GM13977 (cell line): ENCODE measurements around the gene STARD7.

Experiments used
- DNase-seq: peaks from one replicate; pipeline ENCODE4 v3.0.0; 2012; ENCODE audit warnings: low spot score
- in situ Hi-C: fragments of 300-500 bp; cut with MboI; formaldehyde crosslinking; loops from one replicate; pipeline ENCODE4 v1.12.0; 2022; ENCODE audit warnings: low sequenced_read_pairs, low pct_unique_long_range_greater_than_20kb, mixed read lengths, inconsistent platforms; ENCODE audit not compliant: unreplicated experiment
- TF ChIP-seq, protein P1 (sequence below): IDR thresholded peaks from 2 replicates; pipeline ENCODE4 v1.5.1; 2012; ENCODE audit warnings: mild to moderate bottlenecking, control low read depth; ENCODE audit not compliant: insufficient read depth; ENCODE audit errors: extremely low read depth, missing control alignments

STARD7 gene

DNA sequence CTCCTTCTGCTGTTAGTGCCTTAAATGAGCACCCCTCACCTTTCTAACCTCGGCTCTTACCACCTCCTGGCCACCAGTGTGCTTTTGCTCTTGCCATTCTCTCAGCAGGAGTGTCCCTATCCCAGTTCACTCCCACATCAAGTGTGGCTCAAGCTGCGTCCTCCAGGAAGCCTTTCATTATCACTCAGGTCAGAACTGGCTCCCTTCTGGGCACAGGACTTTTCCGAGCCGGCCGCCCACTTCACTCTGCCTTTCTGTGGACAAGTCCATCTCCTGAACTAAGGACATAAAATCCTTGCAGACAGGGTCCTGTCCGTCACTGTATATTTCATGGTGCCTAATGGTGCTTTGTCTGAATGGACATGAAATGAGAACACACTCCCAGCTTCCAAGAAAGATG is 41.6 kb upstream of the STARD7 start:
- DNase-seq, result peak; percentile 4
- in situ Hi-C loops, result no loop called here
- TF ChIP-seq, protein P1, sequence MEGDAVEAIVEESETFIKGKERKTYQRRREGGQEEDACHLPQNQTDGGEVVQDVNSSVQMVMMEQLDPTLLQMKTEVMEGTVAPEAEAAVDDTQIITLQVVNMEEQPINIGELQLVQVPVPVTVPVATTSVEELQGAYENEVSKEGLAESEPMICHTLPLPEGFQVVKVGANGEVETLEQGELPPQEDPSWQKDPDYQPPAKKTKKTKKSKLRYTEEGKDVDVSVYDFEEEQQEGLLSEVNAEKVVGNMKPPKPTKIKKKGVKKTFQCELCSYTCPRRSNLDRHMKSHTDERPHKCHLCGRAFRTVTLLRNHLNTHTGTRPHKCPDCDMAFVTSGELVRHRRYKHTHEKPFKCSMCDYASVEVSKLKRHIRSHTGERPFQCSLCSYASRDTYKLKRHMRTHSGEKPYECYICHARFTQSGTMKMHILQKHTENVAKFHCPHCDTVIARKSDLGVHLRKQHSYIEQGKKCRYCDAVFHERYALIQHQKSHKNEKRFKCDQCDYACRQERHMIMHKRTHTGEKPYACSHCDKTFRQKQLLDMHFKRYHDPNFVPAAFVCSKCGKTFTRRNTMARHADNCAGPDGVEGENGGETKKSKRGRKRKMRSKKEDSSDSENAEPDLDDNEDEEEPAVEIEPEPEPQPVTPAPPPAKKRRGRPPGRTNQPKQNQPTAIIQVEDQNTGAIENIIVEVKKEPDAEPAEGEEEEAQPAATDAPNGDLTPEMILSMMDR, result no peak

DNA sequence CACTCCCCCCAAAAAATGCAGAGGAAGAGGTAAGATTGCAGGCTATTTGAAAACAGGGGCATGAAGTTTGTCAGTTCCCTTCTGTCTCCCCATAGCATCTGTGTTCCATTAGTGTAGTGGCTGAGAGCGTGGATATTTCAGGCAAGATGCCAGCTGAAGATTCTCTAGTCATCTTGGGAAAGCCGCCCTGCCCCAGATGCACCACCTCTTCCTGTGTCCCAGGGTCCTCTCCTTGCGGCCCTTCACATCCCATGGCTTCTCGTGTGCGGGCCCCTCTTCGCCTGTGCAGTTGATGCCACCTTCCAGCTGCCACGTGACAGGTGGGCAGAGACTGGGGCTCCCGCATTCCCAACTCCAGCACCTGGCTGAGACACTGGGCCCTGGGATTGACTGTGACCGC is 41.0 kb upstream of the STARD7 start:
- TF ChIP-seq, protein P1, result no peak
- in situ Hi-C loops, result no loop called here
- peak; percentile 2 for DNase-seq

DNA sequence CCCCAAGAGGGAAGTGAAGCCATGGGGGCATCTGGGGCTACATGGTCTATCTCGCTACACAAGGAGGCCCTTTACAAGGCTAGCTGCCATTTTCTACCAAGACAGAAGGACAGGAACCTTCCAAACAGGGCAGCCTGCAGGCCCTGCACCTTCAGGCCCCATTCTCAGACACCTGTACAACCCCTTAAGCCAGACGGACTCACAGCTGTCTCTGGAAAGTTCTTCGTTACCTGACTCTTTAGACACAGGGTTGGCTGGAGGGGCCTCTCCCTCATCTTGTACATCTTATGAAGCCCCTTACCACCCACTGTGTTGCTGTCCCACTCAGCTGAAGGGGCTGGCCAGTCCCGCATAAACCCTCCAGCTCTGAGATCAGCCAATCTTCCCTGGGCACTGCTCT is 40.0 kb upstream of the STARD7 start:
- DNase-seq, result peak; percentile 4
- TF ChIP-seq, protein P1, result no peak
- in situ Hi-C loops, result no loop called here

DNA sequence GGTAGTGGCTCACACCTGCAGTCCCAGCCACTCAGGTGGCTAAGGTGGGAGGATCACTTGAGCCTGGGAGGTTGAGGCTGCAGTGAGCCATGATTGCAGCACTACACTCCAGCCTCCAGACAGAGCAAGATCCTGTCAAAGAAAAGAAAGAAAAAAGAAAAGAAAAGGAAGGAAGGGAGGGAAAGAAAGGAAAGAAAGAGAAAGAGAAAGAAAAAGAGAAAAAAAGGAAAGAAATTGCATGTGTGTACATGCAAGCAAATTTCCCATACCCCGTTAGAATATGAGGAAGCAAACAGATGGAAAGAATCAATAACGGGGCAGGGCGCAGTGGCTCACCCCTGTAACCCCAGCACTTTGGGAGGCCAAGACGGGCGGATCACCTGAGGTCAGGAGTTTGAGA is 39.3 kb upstream of the STARD7 start:
- no peak for DNase-seq
- TF ChIP-seq, protein P1, result no peak
- in situ Hi-C loops, result no loop called here

DNA sequence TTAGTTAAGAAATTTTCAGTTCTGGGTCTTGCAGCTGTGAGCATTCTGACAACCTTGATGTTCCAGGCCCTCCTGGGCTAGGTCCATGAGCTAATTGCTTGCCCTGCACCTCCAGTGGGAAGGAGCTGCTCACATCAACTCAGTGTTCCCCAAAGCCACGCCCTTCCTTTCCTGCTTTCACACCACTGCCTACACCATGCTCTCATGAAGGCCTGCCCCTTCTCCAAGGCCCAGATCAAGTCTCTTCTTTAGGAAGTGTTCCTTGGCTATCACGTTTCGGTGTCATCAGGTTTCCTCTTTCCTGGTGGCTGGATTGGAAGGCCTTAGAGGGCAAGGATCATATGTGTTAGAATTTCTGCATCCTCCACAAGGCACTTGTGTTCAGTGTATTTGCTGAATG is 38.4 kb upstream of the STARD7 start:
- DNase-seq, result no peak
- TF ChIP-seq, protein P1, result no peak
- in situ Hi-C loops, result no loop called here

DNA sequence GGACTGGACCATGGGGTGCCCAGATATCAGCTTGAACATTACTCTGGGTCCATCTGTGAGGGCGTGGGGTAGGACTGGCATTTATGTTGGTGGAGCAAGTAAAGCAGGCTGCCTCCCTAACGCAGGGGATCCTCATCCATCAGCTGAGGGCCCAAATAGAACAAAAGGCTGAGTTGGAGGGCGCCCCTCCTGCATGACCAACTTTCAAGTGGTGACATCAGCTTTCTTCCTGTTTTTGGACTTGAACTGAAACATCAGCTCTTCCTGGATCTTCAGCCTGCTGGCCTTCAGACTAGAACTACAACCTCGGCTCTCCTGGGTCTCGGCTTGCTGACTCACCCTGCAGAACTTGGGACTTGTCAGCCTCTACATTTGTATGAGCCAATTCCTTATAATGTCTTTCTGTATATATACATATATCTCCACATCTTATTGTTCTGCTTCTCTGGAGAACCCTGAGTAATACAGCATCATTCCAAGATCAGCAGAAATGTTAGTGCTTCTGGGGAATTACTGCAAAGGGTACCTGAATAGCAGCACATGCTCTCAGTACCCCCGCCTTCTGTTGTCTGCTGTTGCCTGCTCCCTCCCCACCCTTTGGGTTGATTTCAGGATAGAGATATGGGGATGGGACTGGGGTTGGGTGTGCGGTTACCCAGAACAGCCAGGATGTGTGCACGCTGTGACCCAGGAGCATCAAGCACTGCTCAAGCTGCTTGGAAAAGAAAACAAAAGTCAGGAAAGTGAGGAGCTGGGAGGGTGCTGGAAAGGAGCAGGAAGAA is 37.2 kb upstream of the STARD7 start:
- no peak for DNase-seq
- TF ChIP-seq, protein P1, result no peak
- in situ Hi-C loops, result no loop called here
